Measurements from ENCODE around the gene PTBP3.

- no peak for TF ChIP-seq CTCF (IDR thresholded peaks at IDR 0.05; ENCODE audit: low read length)
- TF ChIP-seq EZH2 (IDR thresholded peaks at IDR 0.05; ENCODE audit: borderline replicate concordance, low read length) = no peak
Observed at GRCh38 chr9:112193572-112194288, 139.7 kb downstream of the PTBP3 start.
